HS-5 (cell line): ENCODE results near the gene RMI2.
A peak's percentile ranks its signal among the peaks of the same experiment; 100 is the strongest.

Experiments used
- DNase-seq: peaks from one replicate; pipeline ENCODE4 v3.0.0-alpha.2; 2012; ENCODE audit warnings: low read depth

Gene RMI2

DNA sequence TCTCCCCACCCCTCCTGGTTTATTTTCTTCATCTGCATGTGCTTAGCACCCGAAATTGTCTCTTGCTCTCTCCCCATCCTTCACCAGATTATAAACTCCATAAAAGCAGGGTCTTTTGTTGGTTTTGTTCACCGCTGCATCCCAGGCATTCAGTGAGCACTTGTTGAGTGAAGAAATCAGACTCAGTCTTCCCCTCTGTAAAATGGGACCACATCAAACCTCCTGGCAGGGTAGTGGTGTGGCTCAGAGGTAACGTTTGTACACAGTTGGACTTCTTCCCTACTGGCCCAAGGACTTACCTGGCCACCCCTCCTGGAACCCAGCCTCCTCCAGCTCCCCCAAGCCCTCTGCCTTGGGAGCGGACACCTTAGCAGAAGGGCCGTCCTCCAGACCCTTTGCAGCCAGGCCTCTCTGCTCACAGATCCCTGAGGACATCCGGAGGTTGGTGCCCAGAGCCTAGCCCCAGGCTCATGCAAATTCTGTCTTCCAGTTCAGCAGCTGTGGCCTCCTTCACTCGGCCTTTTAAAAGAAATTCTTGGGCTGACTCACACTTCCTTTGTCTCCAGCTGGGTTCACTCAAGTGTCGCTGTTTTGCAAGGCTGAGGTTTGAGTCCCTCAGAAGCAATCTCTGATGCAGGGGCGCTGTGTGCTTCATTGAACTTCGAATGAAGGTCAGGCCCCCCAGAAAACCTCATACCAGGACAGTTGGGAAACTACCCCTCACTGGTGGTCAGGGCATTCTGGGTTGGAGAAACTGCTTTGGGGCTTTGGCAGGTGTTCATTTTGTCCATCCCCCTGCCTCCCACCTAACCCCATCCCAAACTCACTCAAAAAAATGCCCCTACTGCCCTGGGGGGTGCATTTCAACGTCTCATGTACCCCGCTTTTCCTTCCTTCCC, 16.8 kb upstream of the RMI2 start:
- peak; percentile 82 for DNase-seq

DNA sequence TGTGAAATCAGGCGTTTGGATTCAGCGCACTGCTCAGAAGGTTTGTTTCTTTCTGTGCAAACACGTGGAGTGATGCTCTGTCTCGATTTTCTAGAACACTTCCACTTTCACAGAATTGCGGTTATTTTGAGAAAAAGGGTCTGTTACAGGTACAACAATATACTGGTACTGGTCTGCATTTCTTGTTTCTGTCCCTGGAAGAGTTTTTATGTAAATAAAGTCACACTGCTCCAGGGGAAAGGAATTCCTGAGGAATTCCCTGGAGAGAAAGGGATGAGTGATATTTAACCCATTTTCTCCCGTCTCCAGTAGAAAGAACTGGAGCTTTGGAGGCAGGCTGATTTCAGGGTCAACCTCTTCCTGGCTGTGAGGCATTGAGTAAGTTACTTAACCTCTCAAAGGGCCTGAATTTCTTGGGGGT, 16.2 kb upstream of the RMI2 start:
- no peak for DNase-seq

DNA sequence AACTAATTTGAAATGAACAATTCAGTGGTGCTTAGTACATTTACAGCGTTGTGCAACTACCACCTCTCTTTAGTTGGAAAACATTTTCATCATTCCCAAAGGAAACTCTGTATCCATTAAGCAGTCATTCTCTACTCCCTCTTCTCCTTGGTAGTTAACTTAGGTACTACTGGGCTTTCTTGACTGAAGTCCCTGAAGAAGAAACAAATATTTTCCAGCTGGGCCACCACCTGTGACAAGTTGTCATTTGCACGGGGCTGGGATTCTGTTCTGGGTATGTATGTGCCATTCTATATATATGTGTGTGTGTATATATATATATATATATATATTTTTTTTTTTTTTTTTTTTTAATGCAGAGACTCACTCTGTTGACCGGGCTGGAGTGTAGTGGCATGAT, 15.4 kb upstream of the RMI2 start:
- no peak for DNase-seq

DNA sequence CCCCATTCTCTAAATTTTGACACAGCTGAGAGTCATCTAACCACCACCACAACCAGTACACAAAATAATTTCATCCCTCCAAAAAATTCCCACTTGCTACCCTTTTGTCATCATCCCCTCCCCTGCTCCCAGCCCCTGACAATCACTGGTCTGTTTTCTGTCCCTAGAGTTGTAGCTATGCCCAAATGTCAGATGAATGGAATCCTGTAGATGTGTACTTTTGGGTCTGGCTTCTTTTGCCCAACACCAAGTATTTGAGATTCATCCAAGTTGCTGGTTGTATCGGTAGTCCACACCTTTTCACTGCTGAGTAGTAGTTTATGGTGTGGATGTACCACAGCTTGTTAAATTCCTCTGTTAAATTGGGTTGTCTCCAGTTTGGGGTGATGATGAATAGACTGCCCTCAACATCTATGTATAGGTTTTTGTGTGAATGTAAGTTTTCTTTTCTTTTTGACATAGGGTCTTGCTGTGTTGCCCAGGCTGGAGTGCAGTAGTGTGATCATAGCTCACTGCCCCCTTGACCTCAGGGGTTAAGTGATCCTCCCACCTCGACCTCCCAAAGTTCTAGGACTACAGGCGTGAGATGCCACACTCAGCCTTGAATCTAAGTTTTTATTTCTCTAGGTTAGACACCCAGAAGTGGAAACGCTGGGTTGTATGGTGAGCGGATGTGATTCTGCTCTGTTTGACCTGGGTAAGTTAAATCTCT, 14.6 kb upstream of the RMI2 start:
- no peak for DNase-seq

DNA sequence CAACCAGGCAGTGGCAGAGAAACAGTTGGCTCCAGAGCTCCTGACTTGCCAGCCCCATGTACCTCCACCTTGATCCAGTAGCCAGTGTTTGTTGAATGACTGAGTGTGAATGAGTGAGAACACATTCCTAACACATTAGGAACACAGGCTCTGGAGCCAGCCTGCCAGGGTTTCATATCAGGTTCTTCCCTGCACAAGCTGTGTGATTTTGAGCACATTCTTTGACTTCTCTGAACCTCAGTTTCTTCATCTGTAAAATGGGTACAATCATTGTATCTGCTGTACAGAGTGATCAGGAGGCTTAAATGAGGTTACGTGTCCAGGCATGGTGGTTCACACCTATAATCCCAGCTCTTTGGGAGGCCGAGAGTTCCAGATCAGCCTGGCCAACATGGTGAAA, 13.3 kb upstream of the RMI2 start:
- no peak for DNase-seq

DNA sequence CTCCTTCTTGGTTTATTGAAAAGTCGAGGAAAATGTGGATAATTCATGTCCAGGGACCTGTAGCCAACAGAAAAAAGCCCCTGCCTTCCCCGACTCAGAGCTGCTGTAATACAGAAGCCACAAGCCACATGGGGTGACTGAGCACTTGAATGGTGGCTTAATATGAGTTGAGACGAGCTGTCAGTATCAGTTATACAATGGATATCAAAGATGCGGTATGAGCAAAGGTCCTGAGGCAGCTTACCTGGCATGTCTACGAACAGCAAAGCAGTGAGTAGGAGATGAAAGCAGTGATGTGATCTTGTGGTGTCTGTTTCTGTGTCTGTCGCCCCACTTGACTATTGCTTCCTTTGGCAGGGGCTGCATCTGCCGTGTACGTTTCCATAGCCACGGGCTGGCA, 12.2 kb upstream of the RMI2 start:
- no peak for DNase-seq

DNA sequence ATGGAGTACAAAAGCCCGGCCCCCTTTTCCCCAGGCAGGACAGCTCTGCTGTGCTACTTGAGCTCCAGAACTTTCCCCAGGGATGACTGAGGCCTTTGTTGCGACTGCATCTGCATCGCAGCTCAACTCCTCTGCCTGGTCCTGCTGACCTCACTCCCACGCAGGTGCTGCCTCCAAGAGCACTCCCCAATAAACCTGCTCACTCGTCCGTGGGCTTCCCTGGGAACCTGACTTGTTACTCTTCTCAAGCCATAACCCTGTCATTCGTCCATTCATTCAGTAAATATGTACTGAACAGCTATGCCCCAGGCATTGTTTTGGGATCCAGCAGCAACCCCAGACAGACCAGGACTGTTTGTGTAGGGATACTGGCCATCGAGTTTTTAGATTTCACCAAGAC, 11.6 kb upstream of the RMI2 start:
- DNase-seq, result no peak

DNA sequence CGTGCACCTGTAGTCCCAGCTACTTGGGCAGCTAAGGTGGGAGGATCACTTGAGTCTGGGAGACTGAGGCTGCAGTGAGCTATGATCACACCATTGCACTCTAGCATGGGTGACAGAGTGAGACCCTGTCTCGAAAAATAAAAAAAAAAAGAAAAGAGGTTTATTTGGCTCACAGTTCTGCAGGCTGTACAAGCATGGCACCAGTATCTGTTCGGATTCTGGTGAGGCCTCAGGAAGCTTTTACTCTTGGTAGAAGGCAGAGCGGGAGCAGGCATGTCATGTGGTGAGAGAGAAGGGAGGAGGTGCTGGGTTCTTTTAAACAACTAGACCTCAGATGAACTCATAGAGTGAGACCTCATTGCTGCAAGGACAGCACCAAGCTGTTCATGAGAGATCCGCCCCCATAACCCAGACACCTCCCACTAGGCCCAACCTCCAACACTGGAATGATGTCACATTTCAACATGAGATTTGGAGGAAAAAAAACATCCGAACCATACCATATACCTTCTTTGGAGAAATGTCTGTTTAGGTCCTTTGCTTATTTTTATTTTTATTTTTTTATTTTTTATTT, 10.3 kb upstream of the RMI2 start:
- no peak for DNase-seq

DNA sequence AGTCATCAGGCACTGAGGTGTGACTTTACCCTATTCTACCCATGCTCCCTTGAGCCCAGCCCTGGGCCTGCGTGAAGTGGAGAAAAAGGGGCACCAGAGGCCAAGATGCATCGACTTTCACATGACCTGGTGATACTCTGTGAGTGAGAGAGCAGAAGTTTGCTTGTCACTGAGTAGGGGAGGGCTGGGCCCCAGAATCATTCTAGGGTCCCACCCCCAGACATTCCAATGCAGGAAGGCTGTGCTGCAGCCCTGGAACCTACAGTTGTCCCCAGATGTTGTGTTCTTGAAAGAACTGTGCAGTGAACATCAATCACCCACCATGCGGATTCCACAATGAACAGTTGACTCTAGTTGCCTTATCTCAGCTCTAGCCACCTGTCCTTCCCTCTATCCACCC, 6.2 kb upstream of the RMI2 start:
- no peak for DNase-seq

DNA sequence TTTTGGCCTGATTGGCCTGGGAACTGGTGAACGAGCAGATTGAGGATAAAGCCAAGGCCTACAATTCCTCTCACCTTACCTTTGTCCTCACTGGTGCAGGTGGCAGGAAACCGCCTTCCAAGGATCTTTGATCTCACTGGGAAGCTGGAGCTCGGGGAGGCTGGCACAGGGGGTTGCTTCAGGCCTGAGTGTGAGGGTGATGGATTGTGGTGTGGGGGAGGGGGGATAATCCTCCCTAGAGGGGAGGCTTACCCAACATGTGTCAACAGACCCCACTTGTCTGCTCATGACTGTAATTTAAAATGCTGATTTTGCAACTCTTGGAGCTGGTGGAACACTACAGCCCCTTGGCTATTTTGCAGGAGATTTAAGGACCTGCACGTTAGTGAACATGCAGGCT, 4.5 kb upstream of the RMI2 start:
- no peak for DNase-seq

DNA sequence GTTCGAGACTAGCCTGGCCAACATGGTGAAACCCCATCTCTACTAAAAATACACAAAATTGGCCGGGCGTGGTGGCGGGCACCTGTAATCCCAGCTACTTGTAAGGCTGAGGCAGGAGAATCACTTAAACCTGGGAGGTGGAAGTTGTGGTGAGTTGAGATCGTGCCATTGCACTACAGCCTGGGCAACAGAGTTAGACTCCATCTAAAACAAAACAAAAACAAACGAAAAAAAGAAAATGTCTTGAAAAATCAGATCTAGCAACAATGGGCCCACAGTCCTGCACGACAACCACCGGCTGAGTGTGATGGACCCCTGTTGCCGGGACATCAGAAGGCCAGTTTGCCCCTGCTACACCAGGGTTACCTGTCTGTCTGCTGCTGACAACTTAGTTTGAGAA, 3.9 kb upstream of the RMI2 start:
- no peak for DNase-seq

DNA sequence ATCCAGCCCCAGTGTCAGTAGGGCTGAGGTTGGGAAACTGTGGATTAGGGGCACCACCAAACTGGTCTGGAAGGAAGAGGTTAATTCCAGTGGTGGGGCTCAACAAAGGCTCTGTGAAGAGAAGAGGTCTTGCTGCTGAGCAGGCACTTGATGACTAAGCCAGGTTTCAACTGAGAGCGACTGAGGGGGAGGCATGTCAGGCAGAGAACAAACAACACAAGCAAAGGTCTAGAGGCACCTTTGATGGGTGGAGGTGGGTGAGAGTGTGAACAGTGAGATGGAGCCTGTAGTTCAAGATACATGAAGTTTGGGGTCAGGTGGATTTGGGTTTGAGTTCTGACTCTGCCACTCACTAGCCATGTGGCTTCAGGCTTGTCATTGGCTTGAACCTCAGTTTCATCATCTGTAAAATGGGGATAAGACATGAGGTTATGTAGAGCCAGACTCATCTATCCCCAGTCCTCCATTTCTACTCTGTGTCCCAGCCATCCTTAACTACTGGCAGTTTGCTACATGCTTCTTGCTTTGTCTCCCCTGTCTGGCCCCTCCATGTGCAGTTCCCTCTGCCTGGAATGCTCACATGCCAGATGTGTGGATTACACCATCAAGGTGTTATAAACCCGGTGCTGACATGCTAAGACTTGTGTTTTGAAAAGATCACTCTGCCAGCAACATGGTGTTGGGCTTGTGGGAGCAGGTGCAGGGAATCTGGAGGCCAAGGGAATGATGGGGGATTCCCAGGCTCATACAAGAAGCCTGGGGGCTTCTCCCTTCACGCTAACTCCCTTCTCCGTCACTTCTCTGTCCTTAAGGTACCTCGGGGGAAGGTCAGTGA, 3.0 kb upstream of the RMI2 start:
- DNase-seq, result no peak

DNA sequence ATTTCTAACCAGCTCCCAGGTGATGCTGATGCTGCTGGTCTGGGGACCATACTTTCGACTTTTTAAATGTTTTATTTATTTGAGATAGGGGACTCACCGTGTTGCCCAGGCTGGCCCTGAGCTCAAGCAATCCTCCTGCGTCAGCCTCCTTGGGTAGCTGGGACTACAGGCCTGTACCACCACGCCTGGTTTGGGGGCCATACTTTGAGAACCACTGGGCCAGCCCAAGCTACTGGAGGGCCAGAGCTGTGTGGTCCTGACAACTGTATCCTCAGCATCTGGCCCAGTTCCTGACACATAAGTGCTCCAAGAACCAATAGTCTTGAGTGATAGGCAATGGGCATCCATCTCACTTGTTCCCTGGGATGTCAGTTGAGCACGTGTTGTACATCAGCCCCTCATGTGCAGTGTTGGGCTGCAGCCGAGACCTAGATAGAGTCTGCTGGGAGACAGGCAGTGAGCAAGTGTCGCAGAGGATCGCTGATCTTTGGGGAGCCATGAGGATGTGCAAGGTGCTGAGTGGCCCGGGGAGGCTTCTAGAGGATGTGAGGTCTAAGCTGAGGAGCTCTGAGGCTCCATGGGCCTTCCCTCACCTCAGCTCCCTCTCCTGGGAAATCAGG, 1.6 kb downstream of the RMI2 start:
- DNase-seq, result no peak

DNA sequence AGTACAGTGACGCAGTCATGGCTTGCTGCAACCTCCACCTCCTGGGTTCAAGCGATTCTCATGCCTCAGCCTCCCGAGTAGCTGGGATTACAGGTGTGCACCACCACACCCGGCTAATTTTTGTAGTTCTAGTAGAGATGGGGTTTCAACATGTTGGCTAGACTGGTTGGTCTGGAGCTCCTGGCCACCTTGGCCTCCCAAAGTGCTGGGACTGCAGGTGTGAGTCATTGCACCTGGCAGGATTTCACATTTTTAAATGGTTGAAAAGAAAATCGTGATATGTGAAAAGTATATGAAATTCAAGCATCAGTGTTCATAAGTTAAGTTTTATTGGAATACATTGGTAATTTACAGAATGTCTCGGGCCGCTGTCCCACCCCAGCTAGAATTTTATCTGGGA, 2.6 kb downstream of the RMI2 start:
- DNase-seq, result no peak

DNA sequence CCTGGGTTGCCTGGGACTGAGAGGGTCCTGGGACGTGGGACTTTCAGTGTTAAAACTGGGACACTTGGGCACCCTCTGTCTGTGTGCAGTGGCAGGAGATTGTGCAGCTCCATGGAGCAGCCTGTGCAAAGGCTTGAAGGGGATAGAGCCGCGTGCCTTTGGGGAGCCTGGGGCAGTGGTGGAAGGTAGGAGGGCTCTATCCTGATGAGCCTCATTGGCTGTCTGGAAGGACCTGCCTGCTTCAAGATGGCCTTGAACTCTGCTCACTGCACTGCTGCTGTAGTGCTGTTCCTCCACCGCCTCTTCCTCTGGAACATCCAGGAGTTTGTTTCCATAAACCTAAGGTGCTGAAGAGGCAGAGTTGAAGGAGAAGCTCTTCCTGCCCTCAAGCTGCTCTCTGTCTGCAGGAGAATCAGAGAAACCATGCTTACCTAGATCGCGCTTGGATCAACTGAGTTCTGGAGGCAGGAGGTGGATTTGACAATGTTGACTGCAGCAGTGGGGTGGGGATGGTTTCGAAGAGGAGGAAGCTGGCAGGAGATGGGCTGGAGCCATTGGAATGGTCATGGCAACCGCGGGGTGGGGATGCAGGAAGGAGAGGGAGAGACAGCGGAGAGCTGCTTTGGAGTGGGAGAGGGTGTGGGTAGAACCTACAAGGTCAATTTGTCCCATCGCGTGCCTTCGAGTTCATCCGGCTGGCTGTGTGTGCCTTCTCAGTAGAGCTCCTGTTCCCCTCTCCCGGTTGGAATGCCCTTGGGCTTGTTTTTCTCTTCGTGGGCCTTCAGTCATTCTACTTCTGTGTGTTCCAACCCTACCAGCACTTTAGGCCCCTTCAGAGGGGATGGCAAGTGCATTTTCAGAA, 3.7 kb downstream of the RMI2 start:
- DNase-seq, result no peak

DNA sequence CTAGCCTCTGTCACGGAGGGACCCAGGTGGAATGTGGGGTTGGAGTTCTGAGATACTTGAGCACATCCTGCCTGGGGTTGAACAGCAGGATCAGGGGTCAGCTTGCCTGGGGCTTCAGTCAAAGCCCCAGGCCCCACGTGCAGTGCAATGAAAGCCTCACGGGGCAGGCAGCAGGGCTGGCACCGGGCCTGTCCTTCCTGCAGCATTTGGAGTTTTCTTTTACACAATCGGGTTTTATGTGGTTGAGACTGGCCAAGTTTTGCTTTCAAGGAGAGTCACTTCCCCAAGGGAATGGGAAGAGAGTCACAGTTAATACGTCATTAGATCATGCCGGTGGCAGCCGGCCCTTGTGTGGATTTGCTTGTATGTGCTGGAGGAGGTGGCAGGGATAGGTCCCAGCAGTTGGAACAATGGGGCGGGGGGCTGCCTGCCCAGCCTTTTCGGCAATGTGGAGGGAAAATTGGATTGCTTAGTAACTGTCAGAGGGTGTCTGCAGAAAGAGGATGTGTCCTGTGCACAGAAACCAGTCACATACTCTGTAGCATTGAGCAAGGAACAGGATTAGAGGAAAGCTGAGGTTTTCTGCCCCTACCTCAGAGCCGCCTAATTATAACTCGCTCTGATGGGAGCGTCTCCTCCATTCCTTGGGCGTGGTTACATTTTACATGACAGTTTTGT, 4.5 kb downstream of the RMI2 start:
- DNase-seq, result no peak

DNA sequence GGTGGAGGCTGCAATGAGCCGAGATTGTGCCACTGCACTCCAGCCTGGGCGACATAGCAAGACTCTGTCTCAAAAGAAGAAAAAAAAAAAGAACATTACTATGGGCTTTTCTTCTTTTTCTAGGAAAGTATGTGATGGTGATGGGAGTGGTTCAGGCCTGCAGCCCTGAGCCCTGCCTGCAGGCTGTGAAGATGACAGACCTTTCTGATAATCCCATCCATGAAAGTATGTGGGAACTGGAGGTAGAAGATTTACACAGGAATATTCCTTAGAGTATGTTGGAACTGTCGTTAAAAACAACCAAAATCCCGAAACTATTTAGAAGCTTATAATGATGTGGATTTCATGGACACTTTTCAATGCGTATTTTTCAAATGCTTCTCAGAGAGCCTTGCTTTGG, 5.3 kb downstream of the RMI2 start:
- no peak for DNase-seq

DNA sequence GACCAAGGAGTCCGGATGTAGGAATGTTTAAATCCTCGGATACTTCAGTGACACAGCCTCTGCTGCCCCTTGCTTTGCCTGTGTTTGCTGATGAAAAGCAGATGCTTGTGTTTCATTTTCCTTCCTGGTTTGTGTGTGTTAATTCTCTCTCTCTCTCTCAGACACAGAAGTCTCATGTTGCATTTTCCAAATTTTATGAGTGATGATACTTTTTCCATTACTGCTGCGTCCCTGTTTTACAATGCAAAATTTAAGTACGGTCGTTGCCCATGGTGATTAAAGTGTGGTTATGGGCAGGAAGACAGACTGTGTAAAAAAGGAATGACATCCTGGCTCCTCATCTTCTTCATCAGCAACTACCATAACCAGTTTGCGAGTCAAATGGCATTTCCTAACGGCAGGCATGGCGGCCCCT, 5.7 kb downstream of the RMI2 start:
- DNase-seq, result peak; percentile 65

DNA sequence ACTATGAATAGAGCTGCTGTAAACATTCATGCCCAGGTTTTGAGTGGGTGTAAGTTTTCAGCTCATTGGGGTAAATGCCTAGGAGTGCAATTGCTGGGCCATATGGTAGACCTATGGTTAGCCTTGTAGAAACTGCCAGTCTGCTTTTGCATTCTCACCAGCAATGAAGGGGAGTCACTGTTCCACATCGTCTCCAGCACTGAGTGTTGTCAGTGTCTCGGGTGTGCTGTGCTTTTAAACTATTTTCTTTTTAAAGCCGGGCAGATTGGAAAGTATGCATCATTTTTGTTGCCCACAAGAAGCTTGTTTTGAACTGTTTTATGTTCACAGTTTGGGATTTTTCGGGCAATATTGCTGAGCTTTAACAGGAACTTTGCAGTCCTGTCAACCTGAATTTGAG, 7.9 kb downstream of the RMI2 start:
- DNase-seq, result no peak

DNA sequence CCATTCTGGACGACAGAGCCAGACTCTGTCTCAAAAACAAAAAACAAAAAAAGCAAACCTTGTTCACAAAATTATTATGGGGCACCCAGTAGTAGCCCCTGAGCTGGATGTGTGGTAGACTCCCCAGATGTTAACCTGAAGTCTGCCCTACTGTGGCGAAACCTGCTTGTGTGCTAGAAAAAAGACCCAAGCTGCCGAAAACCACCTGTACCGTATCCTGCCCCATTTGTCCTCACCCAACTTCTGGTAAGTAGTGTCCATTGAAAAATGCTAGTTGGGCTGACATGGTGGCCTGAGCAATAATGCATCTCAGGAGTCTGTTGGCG, 9.1 kb downstream of the RMI2 start:
- DNase-seq, result no peak
